IMR-90 (cell line): ENCODE measurements around the gene CFL2. TPM values are rescaled to one million over a fixed set of nuclear protein-coding genes. Genes with fewer than 3 reads are reported as not detected.

Experiments used
- ATAC-seq: fragments of 200-7000 bp; cut with Tn5 transposase; 2 replicates; pipeline ENCODE4 v1.9.1; 2020; ENCODE audit warnings: low read depth, mild to moderate bottlenecking, moderate library complexity
- BruUV-seq: library from RNA; stranded (reverse); fragments of 400-500 nt; replicated peaks from 2 replicates; lab custom pipeline; 2021; lab: Mats Ljungman, UMichigan
- CTCF ChIA-PET: fragments of 300-600 bp; formaldehyde crosslinking; extraction: SDS; loops from one replicate; lab custom pipeline; 2021; ENCODE audit warnings: antibody characterized with exemption; lab: Yijun Ruan, JAX
- POLR2A ChIA-PET: fragments of 300-600 bp; sonication (Branson Sonifier 250); formaldehyde crosslinking; loops from one replicate; lab custom pipeline; 2022; ENCODE audit warnings: antibody characterized with exemption; ENCODE audit not compliant: unreplicated experiment; lab: Charles Lee
- DNase-seq: peaks from one replicate; pipeline ENCODE4 v3.0.0; 2013
- H2AFZ ChIP-seq: replicated peaks from 2 replicates; pipeline ENCODE3; 2013; ENCODE audit warnings: low read length, mild to moderate bottlenecking; ENCODE audit not compliant: poor library complexity
- H2AK5ac ChIP-seq: 2 replicates; pipeline ENCODE4 v1.6.1; 2013; ENCODE audit warnings: low read depth, low read length, inconsistent platforms
- H2AK9ac ChIP-seq: replicated peaks from 2 replicates; pipeline ENCODE3; 2013; ENCODE audit warnings: mild to moderate bottlenecking, low read depth, low read length, moderate library complexity; ENCODE audit not compliant: poor library complexity
- H2BK120ac ChIP-seq: 2 replicates; pipeline ENCODE4 v1.6.1; 2013; ENCODE audit warnings: low read depth, low read length, inconsistent platforms
- H2BK15ac ChIP-seq: 3 replicates; pipeline ENCODE4 v1.6.1; 2013; ENCODE audit warnings: low read depth, low read length, inconsistent platforms
- H2BK20ac ChIP-seq: 2 replicates; pipeline ENCODE4 v1.6.1; 2013; ENCODE audit warnings: low read depth, mild to moderate bottlenecking, inconsistent platforms, low read length, moderate library complexity
- H2BK5ac ChIP-seq: 2 replicates; pipeline ENCODE4 v1.6.1; 2013; ENCODE audit warnings: mild to moderate bottlenecking, low read depth, low read length, inconsistent platforms; ENCODE audit not compliant: poor library complexity, severe bottlenecking
- H3K14ac ChIP-seq: replicated peaks from 2 replicates; pipeline ENCODE4 v1.6.1; 2013; ENCODE audit warnings: low read depth, low read length, inconsistent platforms
- H3K18ac ChIP-seq: 2 replicates; pipeline ENCODE4 v1.6.1; 2013; ENCODE audit warnings: low read depth, low read length, control low read depth
- H3K23ac ChIP-seq: 2 replicates; pipeline ENCODE4 v1.6.1; 2013; ENCODE audit warnings: low read depth, low read length, inconsistent platforms
- H3K27ac ChIP-seq: 2 replicates; pipeline ENCODE4 v1.5.1; 2013; ENCODE audit warnings: mild to moderate bottlenecking, control low read depth, low read length; ENCODE audit not compliant: insufficient read depth
- H3K27me3 ChIP-seq: 2 replicates; pipeline ENCODE4 v1.6.1; 2013; ENCODE audit warnings: low read length; ENCODE audit not compliant: control insufficient read depth, insufficient read depth
- H3K36me3 ChIP-seq: 2 replicates; pipeline ENCODE4 v1.6.1; 2013; ENCODE audit warnings: low read length, mixed read lengths; ENCODE audit not compliant: control insufficient read depth, insufficient read depth
- H3K4ac ChIP-seq: 2 replicates; pipeline ENCODE4 v1.6.1; 2013; ENCODE audit warnings: low read depth, low read length, inconsistent platforms
- H3K4me1 ChIP-seq: 2 replicates; pipeline ENCODE4 v1.6.1; 2013; ENCODE audit warnings: low read length, mixed read lengths; ENCODE audit not compliant: control insufficient read depth, insufficient read depth
- H3K4me2 ChIP-seq: 2 replicates; pipeline ENCODE4 v1.6.1; 2013; ENCODE audit warnings: low read depth, mild to moderate bottlenecking, control low read depth, low read length, moderate library complexity
- H3K4me3 ChIP-seq: 2 replicates; pipeline ENCODE4 v1.5.1; 2013; ENCODE audit warnings: low read depth, mild to moderate bottlenecking, control low read depth, low read length, moderate library complexity; ENCODE audit not compliant: insufficient read depth
- H3K56ac ChIP-seq: 2 replicates; pipeline ENCODE4 v1.6.1; 2013; ENCODE audit warnings: low read length, inconsistent platforms; ENCODE audit not compliant: insufficient read depth; ENCODE audit errors: extremely low read depth
- H3K79me1 ChIP-seq, 2 experiments: 2 replicates each; pipeline ENCODE4 v1.6.1; 2013; ENCODE audit warnings: low read length in 2 of 2, inconsistent platforms in 1 of 2, low read depth in 1 of 2
- H3K9ac ChIP-seq: 2 replicates; pipeline ENCODE4 v1.6.1; 2013; ENCODE audit warnings: low read depth, low read length, control low read depth
- H3K9me1 ChIP-seq: 2 replicates; pipeline ENCODE4 v1.6.1; 2013; ENCODE audit warnings: low read length, inconsistent platforms; ENCODE audit not compliant: insufficient read depth
- H3K9me3 ChIP-seq: 2 replicates; pipeline ENCODE4 v1.6.1; 2013; ENCODE audit warnings: low read length; ENCODE audit not compliant: control insufficient read depth, insufficient read depth
- H4K20me1 ChIP-seq: 2 replicates; pipeline ENCODE4 v1.6.1; 2013; ENCODE audit warnings: low read length, inconsistent platforms; ENCODE audit not compliant: insufficient read depth
- H4K5ac ChIP-seq: 2 replicates; pipeline ENCODE4 v1.6.1; 2013; ENCODE audit warnings: mild to moderate bottlenecking, low read depth, low read length, control low read depth
- H4K8ac ChIP-seq, 2 experiments: 2 replicates each; pipeline ENCODE4 v1.6.1; 2013; ENCODE audit warnings: low read depth in 2 of 2, low read length in 2 of 2, control low read depth in 1 of 2, inconsistent platforms in 1 of 2
- H4K91ac ChIP-seq: 2 replicates; pipeline ENCODE4 v1.6.1; 2013; ENCODE audit warnings: low read depth, low read length, inconsistent platforms; ENCODE audit not compliant: insufficient read depth
- FOS ChIP-seq: fragments of 150-350 bp; IDR thresholded peaks from 2 replicates; pipeline ENCODE4 v1.6.1; 2016; ENCODE audit warnings: low read depth, low read length
- NFE2L2 ChIP-seq: fragments of 150-350 bp; IDR thresholded peaks from 2 replicates; pipeline ENCODE4 v1.6.1; 2016; ENCODE audit warnings: low read depth, mild to moderate bottlenecking, low read length
- USF2 ChIP-seq: fragments of 150-350 bp; IDR thresholded peaks from 2 replicates; pipeline ENCODE4 v1.6.1; 2017; ENCODE audit warnings: mild to moderate bottlenecking, antibody characterized with exemption, low read length, low read depth
- WGBS, 2 experiments: methylation state at CpG; one replicate each; pipeline versions ENCODE4 v1.1.5 to v1.1.7; 2013; ENCODE audit warnings: missing lambda C conversion rate in 2 of 2; ENCODE audit not compliant: insufficient read length in 1 of 2; ENCODE audit errors: extremely low coverage in 2 of 2; 5-methylcytosine and 5-hydroxymethylcytosine counted together
- dilution Hi-C: fragments of 300-500 bp; cut with HindIII; formaldehyde crosslinking; loops from one replicate; pipeline ENCODE4 v1.14.3; 2018; ENCODE audit warnings: low sequenced_read_pairs; ENCODE audit not compliant: unreplicated experiment
- in situ Hi-C: fragments of 300-500 bp; cut with MboI; formaldehyde crosslinking; loops from 3 replicates; pipeline ENCODE4 v1.14.3; 2019; ENCODE audit warnings: low sequenced_read_pairs, inconsistent platforms, mixed read lengths
- intact Hi-C: fragments of 100-400 bp; cut with micrococcal nuclease; formaldehyde crosslinking; loops from 2 replicates; pipeline ENCODE4 v1.10.0; 2022
- polyA plus RNA-seq, 3 experiments: library from polyadenylated mRNA; depleted of rRNA; stranded (reverse); fragments of >200 nt; gene quantifications; 2 replicates each; pipeline ENCODE4 v1.2.3, GENCODE V29; 2012; ENCODE audit warnings: low replicate concordance in 1 of 3
- total RNA-seq: library from RNA; depleted of rRNA; stranded (reverse); fragments of >200 nt; gene quantifications from 2 replicates; pipeline ENCODE4 v1.2.3, GENCODE V29; 2012

Gene CFL2
- total and polyA plus RNA-seq, 2 of the 4 experiments (the other 2 are of a cell fraction), result 106 to 151 TPM

GRCh38 chr14:34685819-34686428, 28.5 kb downstream of the CFL2 start:
- H3K4me2 ChIP-seq, result no peak overlapping the region
- in situ Hi-C loops, result no loop called here

More at GRCh38 chr14:34685819-34686428, 28.5 kb downstream of the CFL2 start:
- Histone ChIP-seq H2BK5ac (no peak overlapping the region), H3K79me1 (no peaks in the 10 kb centered on the region), H3K23ac (no peak overlapping the region), H3K4ac (no peak overlapping the region), H4K20me1 (no peaks in the 10 kb centered on the region), H4K8ac (no peak overlapping the region; a peak in 1 of 4 replicates), H3K27ac (no peak overlapping the region), H2AK5ac (0 out of 2 replicates have a peak overlapping the region, but pooled peaks have one; percentile 44), H3K27me3 (no peaks in the 10 kb centered on the region), H3K4me3 (no peak overlapping the region), H4K5ac (no peak overlapping the region), H2AK9ac (no peak overlapping the region), H2BK120ac (no peak overlapping the region), H3K56ac (no peak overlapping the region), H2BK15ac (no peak overlapping the region), H3K14ac (0 out of 2 replicates have a peak overlapping the region, but pooled peaks have one; percentile 26), H3K4me1 (peaks cover 4% of the 10 kb centered on the region), H3K9ac (no peak overlapping the region), H2AFZ (peak overlapping the region; percentile 34), H4K91ac (no peak overlapping the region), H3K36me3 (no peaks in the 10 kb centered on the region), H3K9me3 (no peaks in the 10 kb centered on the region), H3K9me1 (no peaks in the 10 kb centered on the region), H3K18ac (no peak overlapping the region), H2BK20ac (no peak overlapping the region)
- intact Hi-C loops (no loop called here), dilution Hi-C loops (no loop called here)
- ChIA-PET POLR2A (no interaction called here), CTCF (no interaction called here)
- ATAC-seq, result no peak
- BruUV-seq, result no TSS peak
- TF ChIP-seq USF2, result no peak
- no peak for TF ChIP-seq FOS
- no peak for TF ChIP-seq NFE2L2
- WGBS, 2 experiments, result 58% methylated on average over 5 of the region's 7 CpGs; no CpG with 5 or more reads in 1 of the 2 experiments
- DNase-seq, result no peak
